Measurements from ENCODE around the gene TRDN. TPM values are rescaled to one million over a fixed set of nuclear protein-coding genes. Genes with fewer than 3 reads are reported as not detected.

The TRDN gene
- total RNA-seq, 5 donors from 2014 or later (not counting 1 experiment from before 2014, with no cell fraction given), result not detected

DNA sequence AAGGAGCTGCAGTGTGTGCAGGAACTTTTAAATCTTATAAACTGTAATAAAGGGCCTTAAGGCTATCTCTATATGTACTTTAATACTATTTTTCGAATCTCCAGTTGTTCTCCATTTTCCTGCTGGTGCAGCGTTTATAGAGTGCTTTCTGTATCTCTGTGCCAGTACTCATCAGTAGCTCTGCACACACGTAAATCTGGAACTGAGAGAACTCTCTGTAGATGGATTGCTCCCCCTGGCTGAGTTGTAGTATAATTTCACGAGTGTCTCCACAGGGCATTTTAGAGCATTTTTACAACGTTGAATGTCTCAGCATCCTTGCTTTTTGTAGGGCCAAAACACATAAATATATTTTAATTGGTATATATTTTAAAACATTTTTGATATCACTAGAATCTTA lies 256.5 kb downstream of the TRDN start:
- Histone ChIP-seq H3K9me3 (no peaks in the 10 kb centered on the region), H3K36me3 (ENCODE audit: control insufficient read depth in 2 of 2, extremely low read depth in 1 of 2, insufficient read depth in 1 of 2, low read length in 1 of 2) (no peaks in the 10 kb centered on the region), H3K27ac (ENCODE audit: low read length) (no peak overlapping the region), H3K27me3 (replicated peaks in 1 of 2; ENCODE audit: control insufficient read depth in 2 of 2, extremely low read depth in 1 of 2, insufficient read depth in 2 of 2, low read length in 1 of 2) (no peaks in the 10 kb centered on the region), H3K4me1 (ENCODE audit: control insufficient read depth in 1 of 2, extremely low read depth in 1 of 2, insufficient read depth in 2 of 2, low read length in 2 of 2) (no peaks in the 10 kb centered on the region), H3K4me3 (ENCODE audit: control insufficient read depth in 1 of 2, extremely low read depth in 1 of 2, low read length in 1 of 2) (no peak overlapping the region)
- CTCF ChIA-PET, result no interaction called here
- Mint-ChIP-seq H3K27ac (no peak overlapping the region), H3K9me3 (no peaks in the 10 kb centered on the region), H3K27me3 (no peaks in the 10 kb centered on the region), H3K4me3 (no peak overlapping the region), H3K4me1 (no peaks in the 10 kb centered on the region), H3K36me3 (no peaks in the 10 kb centered on the region)
- 38% methylated on average over 2 of the region's 5 CpGs for WGBS (ENCODE audit: insufficient coverage)
- DNase-seq (no peak), ATAC-seq (replicated peaks in 1 of 4) (no peak)
- POLR2A ChIA-PET, result no interaction called here

DNA sequence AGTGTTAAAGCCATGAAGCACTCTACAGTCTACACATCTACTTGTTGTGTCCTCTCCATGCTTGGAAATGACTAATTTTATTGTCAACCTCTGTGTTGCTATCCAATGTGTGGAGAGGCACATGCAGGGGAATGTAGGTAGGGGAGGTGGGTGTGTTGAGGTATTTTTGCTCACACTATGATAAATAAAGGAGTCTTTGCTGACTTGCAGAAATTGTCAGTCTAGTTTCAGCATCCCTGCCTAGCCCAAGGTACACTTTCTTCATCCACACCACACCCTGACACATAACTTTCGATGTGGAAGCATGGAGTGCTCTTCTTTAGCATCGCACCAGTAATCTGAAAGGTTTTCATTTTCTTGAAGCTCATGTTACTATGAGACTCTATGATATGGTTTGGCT lies 264.0 kb downstream of the TRDN start:
- Histone ChIP-seq H3K9me3 (no peaks in the 10 kb centered on the region), H3K27ac (ENCODE audit: low read length) (no peak overlapping the region), H3K27me3 (replicated peaks in 1 of 2; ENCODE audit: control insufficient read depth in 2 of 2, extremely low read depth in 1 of 2, insufficient read depth in 2 of 2, low read length in 1 of 2) (no peaks in the 10 kb centered on the region), H3K36me3 (ENCODE audit: control insufficient read depth in 2 of 2, extremely low read depth in 1 of 2, insufficient read depth in 1 of 2, low read length in 1 of 2) (no peaks in the 10 kb centered on the region), H3K4me3 (ENCODE audit: control insufficient read depth in 1 of 2, extremely low read depth in 1 of 2, low read length in 1 of 2) (no peak overlapping the region), H3K4me1 (ENCODE audit: control insufficient read depth in 1 of 2, extremely low read depth in 1 of 2, insufficient read depth in 2 of 2, low read length in 2 of 2) (no peaks in the 10 kb centered on the region)
- Mint-ChIP-seq H3K4me3 (no peak overlapping the region), H3K4me1 (no peaks in the 10 kb centered on the region), H3K27me3 (no peaks in the 10 kb centered on the region), H3K9me3 (peaks cover 5 to 7% (median 6%) of the 10 kb centered on the region in 3 donors), H3K36me3 (no peaks in the 10 kb centered on the region), H3K27ac (no peak overlapping the region)
- ATAC-seq (replicated peaks in 1 of 4) (no peak), DNase-seq (no peak)
- ChIA-PET POLR2A (interaction anchor here in 1 of 2 donors (0.6 kb wide), 1 partner anchor 10 kb away, joined by 3 read pairs; no protein-coding TSS in a partner anchor), CTCF (no interaction called here)
- WGBS (ENCODE audit: insufficient coverage), result no CpG with 5 or more reads among the region's 2 CpGs

DNA sequence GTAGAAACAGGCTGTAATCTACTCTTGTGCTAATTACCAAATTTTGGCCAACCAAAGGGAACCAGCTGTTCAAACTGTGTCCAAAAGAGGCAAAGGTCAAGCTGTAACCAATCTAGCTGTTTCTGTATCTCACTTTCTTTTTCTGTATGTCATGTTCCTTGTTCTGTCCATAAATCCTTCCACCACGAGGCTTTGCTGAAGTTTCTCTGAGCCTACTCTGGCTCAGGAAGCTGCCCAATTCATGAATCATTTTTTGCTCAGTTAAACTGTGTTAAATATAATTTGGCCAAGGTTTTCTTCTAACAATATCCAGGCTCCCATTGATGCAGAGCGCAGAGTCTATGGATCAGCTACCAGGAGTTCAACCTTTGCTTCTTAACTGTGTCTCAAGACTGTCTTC lies 272.8 kb downstream of the TRDN start:
- ATAC-seq (replicated peaks in 1 of 4) (no peak), DNase-seq (no peak)
- H3K4me3 ChIP-seq (ENCODE audit: control insufficient read depth in 1 of 2, extremely low read depth in 1 of 2, low read length in 1 of 2), result no peak overlapping the region
- no peaks in the 10 kb centered on the region for H3K9me3 ChIP-seq
- no peak overlapping the region for H3K27ac ChIP-seq (ENCODE audit: low read length)
- CTCF ChIA-PET, result no interaction called here
- no peaks in the 10 kb centered on the region for H3K4me1 ChIP-seq (ENCODE audit: control insufficient read depth in 1 of 2, extremely low read depth in 1 of 2, insufficient read depth in 2 of 2, low read length in 2 of 2)
- POLR2A ChIA-PET, result no interaction called here
- Mint-ChIP-seq H3K9me3 (peaks cover 6 to 10% (median 9%) of the 10 kb centered on the region in 3 donors), H3K27me3 (no peaks in the 10 kb centered on the region), H3K4me1 (no peaks in the 10 kb centered on the region), H3K36me3 (no peaks in the 10 kb centered on the region), H3K27ac (no peak overlapping the region), H3K4me3 (no peak overlapping the region)
- H3K27me3 ChIP-seq (replicated peaks in 1 of 2; ENCODE audit: control insufficient read depth in 2 of 2, extremely low read depth in 1 of 2, insufficient read depth in 2 of 2, low read length in 1 of 2), result no peaks in the 10 kb centered on the region
- H3K36me3 ChIP-seq (ENCODE audit: control insufficient read depth in 2 of 2, extremely low read depth in 1 of 2, insufficient read depth in 1 of 2, low read length in 1 of 2), result no peaks in the 10 kb centered on the region
- WGBS (ENCODE audit: insufficient coverage), result 100% methylated on average over 1 of the region's 2 CpGs

DNA sequence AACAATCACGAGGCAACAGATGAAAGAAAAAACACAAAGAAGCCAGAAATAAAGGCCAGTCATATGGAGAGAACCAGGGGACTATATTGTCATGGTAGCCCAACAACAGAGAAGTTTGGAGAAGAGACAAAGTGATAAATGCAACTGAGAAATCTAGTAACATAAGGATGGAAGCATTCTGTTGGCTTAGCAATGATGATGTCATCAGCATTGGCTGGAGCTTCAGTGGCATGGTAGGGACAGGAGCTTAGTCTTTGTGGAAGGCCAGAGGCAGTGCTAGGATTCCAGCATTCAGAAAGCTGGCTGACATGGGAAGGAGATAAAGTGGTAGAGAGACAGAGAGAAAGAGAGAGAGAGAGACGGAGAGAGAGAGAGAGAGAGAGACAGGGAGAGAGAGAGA lies 276.4 kb downstream of the TRDN start:
- H3K4me3 ChIP-seq (ENCODE audit: control insufficient read depth in 1 of 2, extremely low read depth in 1 of 2, low read length in 1 of 2), result no peak overlapping the region
- H3K4me1 ChIP-seq (ENCODE audit: control insufficient read depth in 1 of 2, extremely low read depth in 1 of 2, insufficient read depth in 2 of 2, low read length in 2 of 2), result no peaks in the 10 kb centered on the region
- ATAC-seq (replicated peaks in 1 of 4) (no peak), DNase-seq (no peak)
- H3K36me3 Mint-ChIP-seq, result no peaks in the 10 kb centered on the region
- no peak overlapping the region for H3K27ac Mint-ChIP-seq
- POLR2A ChIA-PET, result no interaction called here
- H3K27me3 ChIP-seq (replicated peaks in 1 of 2; ENCODE audit: control insufficient read depth in 2 of 2, extremely low read depth in 1 of 2, insufficient read depth in 2 of 2, low read length in 1 of 2), result no peaks in the 10 kb centered on the region
- WGBS (ENCODE audit: insufficient coverage), result 64% methylated on average over 2 of the region's 2 CpGs
- no peaks in the 10 kb centered on the region for H3K4me1 Mint-ChIP-seq
- CTCF ChIA-PET, result no interaction called here
- H3K4me3 Mint-ChIP-seq, result no peak overlapping the region
- no peaks in the 10 kb centered on the region for H3K27me3 Mint-ChIP-seq
- no peak overlapping the region for H3K27ac ChIP-seq (ENCODE audit: low read length)
- no peaks in the 10 kb centered on the region for H3K36me3 ChIP-seq (ENCODE audit: control insufficient read depth in 2 of 2, extremely low read depth in 1 of 2, insufficient read depth in 1 of 2, low read length in 1 of 2)
- H3K9me3 Mint-ChIP-seq, result peaks cover 6 to 10% (median 9%) of the 10 kb centered on the region in 3 donors
- H3K9me3 ChIP-seq, result no peaks in the 10 kb centered on the region

DNA sequence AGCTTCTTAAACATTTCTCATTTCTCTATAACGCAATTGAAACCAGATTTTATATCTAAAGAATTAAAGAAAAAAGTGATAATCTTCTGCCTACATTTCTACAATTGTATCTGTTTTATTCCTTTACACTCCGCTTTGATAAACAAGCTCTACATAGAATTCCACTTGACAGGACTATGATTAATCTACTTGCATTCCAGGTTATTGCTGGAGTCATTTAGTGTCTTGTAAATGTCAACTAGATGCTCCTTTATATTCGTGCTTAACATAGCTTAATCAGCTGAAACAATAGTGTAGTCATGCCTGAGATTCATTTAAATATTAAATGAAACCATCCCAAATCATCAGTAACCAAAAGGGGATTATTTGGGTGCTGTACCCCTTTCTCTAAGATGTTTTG lies 284.0 kb downstream of the TRDN start:
- WGBS (ENCODE audit: insufficient coverage), result no CpG with 5 or more reads among the region's 3 CpGs
- ChIA-PET POLR2A (interaction anchor here in 1 of 2 donors (0.7 kb wide), 1 partner anchor 53 kb away, joined by 4 read pairs; no protein-coding TSS in a partner anchor), CTCF (no interaction called here)
- no peak overlapping the region for H3K27ac Mint-ChIP-seq
- no peak overlapping the region for H3K4me3 ChIP-seq (ENCODE audit: control insufficient read depth in 1 of 2, extremely low read depth in 1 of 2, low read length in 1 of 2)
- no peak overlapping the region for H3K4me3 Mint-ChIP-seq
- no peaks in the 10 kb centered on the region for H3K27me3 Mint-ChIP-seq
- H3K27me3 ChIP-seq (replicated peaks in 1 of 2; ENCODE audit: control insufficient read depth in 2 of 2, extremely low read depth in 1 of 2, insufficient read depth in 2 of 2, low read length in 1 of 2), result no peaks in the 10 kb centered on the region
- H3K4me1 Mint-ChIP-seq, result no peaks in the 10 kb centered on the region
- peaks cover 0 to 2% (median 0%) of the 10 kb centered on the region in 3 donors for H3K9me3 Mint-ChIP-seq
- DNase-seq, result no peak
- H3K9me3 ChIP-seq, result no peaks in the 10 kb centered on the region
- H3K36me3 Mint-ChIP-seq, result no peaks in the 10 kb centered on the region
- H3K36me3 ChIP-seq (ENCODE audit: control insufficient read depth in 2 of 2, extremely low read depth in 1 of 2, insufficient read depth in 1 of 2, low read length in 1 of 2), result no peaks in the 10 kb centered on the region
- H3K27ac ChIP-seq (ENCODE audit: low read length), result no peak overlapping the region
- no peak for ATAC-seq (replicated peaks in 1 of 4)
- H3K4me1 ChIP-seq (ENCODE audit: control insufficient read depth in 1 of 2, extremely low read depth in 1 of 2, insufficient read depth in 2 of 2, low read length in 2 of 2), result no peaks in the 10 kb centered on the region

DNA sequence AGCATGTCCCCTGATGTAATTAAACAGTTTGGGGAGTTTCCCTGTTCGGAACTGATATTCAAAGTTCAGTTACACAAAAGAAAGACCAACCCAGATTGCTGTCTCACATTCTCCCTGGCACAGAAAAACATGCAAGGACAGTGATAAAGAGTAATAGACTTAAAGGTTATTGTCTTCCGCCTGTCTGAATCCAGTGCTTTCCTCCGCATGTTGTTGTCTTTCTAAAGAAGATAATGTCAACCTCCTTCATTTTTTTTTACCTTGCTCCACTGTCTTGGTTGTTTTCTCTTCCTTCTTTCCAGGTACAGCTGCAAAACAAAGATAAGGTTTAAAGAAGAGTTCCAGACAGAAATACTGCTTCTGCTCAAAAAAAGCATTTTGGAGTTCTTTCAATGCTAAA lies 284.5 kb downstream of the TRDN start:
- CTCF ChIA-PET, result no interaction called here
- WGBS (ENCODE audit: insufficient coverage), result no CpG with 5 or more reads among the region's 3 CpGs
- H3K27me3 ChIP-seq (replicated peaks in 1 of 2; ENCODE audit: control insufficient read depth in 2 of 2, extremely low read depth in 1 of 2, insufficient read depth in 2 of 2, low read length in 1 of 2), result no peaks in the 10 kb centered on the region
- Mint-ChIP-seq H3K27me3 (no peaks in the 10 kb centered on the region), H3K27ac (no peak overlapping the region), H3K36me3 (no peaks in the 10 kb centered on the region), H3K4me1 (no peaks in the 10 kb centered on the region), H3K9me3 (peaks cover 0 to 2% (median 0%) of the 10 kb centered on the region in 3 donors), H3K4me3 (no peak overlapping the region)
- H3K4me3 ChIP-seq (ENCODE audit: control insufficient read depth in 1 of 2, extremely low read depth in 1 of 2, low read length in 1 of 2), result no peak overlapping the region
- no peaks in the 10 kb centered on the region for H3K9me3 ChIP-seq
- H3K27ac ChIP-seq (ENCODE audit: low read length), result no peak overlapping the region
- no peaks in the 10 kb centered on the region for H3K4me1 ChIP-seq (ENCODE audit: control insufficient read depth in 1 of 2, extremely low read depth in 1 of 2, insufficient read depth in 2 of 2, low read length in 2 of 2)
- no peaks in the 10 kb centered on the region for H3K36me3 ChIP-seq (ENCODE audit: control insufficient read depth in 2 of 2, extremely low read depth in 1 of 2, insufficient read depth in 1 of 2, low read length in 1 of 2)
- POLR2A ChIA-PET, result interaction anchor here in 1 of 2 donors (0.7 kb wide), 1 partner anchor 54 kb away, joined by 4 read pairs; no protein-coding TSS in a partner anchor
- no peak for ATAC-seq (replicated peaks in 1 of 4)
- no peak for DNase-seq

DNA sequence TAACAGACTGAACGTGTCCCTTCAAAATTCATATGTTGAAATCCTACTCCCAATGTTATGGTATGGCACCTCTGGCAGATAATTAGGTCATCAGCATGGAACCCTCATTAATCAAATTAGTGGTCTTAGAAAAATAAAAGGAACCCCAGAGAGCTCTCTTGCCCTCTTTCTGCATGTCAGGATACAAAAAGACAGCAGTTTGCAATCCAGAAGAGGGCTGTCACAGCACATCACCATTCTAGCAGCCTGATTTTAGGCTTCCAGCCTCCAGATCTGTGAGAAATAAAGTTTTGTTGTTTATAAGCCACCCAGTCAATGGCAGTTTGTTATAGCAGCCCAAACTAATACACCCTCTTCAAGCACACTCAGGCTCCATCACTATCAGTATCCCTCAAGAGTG lies 292.9 kb downstream of the TRDN start:
- no peak overlapping the region for H3K27ac Mint-ChIP-seq
- ChIA-PET POLR2A (interaction anchor here in 1 of 2 donors (0.6 kb wide), 1 partner anchor 22 kb away, joined by 3 read pairs; no protein-coding TSS in a partner anchor), CTCF (no interaction called here)
- H3K9me3 Mint-ChIP-seq, result peaks cover 0 to 13% (median 2%) of the 10 kb centered on the region in 3 donors
- H3K4me3 ChIP-seq (ENCODE audit: control insufficient read depth in 1 of 2, extremely low read depth in 1 of 2, low read length in 1 of 2), result no peak overlapping the region
- ATAC-seq (replicated peaks in 1 of 4), result no peak
- H3K27ac ChIP-seq (ENCODE audit: low read length), result no peak overlapping the region
- H3K27me3 ChIP-seq (replicated peaks in 1 of 2; ENCODE audit: control insufficient read depth in 2 of 2, extremely low read depth in 1 of 2, insufficient read depth in 2 of 2, low read length in 1 of 2), result no peaks in the 10 kb centered on the region
- no peaks in the 10 kb centered on the region for H3K36me3 Mint-ChIP-seq
- no peak for DNase-seq
- H3K4me3 Mint-ChIP-seq, result no peak overlapping the region
- no peaks in the 10 kb centered on the region for H3K4me1 ChIP-seq (ENCODE audit: control insufficient read depth in 1 of 2, extremely low read depth in 1 of 2, insufficient read depth in 2 of 2, low read length in 2 of 2)
- no CpG with 5 or more reads among the region's 1 CpG for WGBS (ENCODE audit: insufficient coverage)
- no peaks in the 10 kb centered on the region for H3K36me3 ChIP-seq (ENCODE audit: control insufficient read depth in 2 of 2, extremely low read depth in 1 of 2, insufficient read depth in 1 of 2, low read length in 1 of 2)
- H3K4me1 Mint-ChIP-seq, result no peaks in the 10 kb centered on the region
- no peaks in the 10 kb centered on the region for H3K9me3 ChIP-seq
- H3K27me3 Mint-ChIP-seq, result no peaks in the 10 kb centered on the region
